Measurements from ENCODE around the gene STN1. TPM values are rescaled to one million over a fixed set of nuclear protein-coding genes. Genes with fewer than 3 reads are reported as not detected.

The STN1 gene
- polyA plus RNA-seq, 3 donors: 24.6 to 30.4 (median 29.1) TPM

- DNase-seq (ENCODE audit: low read depth in 3 of 3, low spot score in 2 of 3): no peak
These were observed 47.5 kb downstream of the STN1 start for GRCh38 chr10:103870516-103870915.

- DNase-seq (ENCODE audit: low read depth in 3 of 3, low spot score in 2 of 3): no peak
These were observed 48.6 kb downstream of the STN1 start for GRCh38 chr10:103869336-103869735.

GRCh38 chr10:103868200-103868599 lies 49.8 kb downstream of the STN1 start:
- DNase-seq (ENCODE audit: low read depth in 3 of 3, low spot score in 2 of 3): no peak

GRCh38 chr10:103861505-103861904 lies 56.5 kb downstream of the STN1 start:
- DNase-seq (ENCODE audit: low read depth in 3 of 3, low spot score in 2 of 3): no peak

- DNase-seq (ENCODE audit: low read depth in 3 of 3, low spot score in 2 of 3): peak in 2 of 3 donors; percentile 65 to 77
These were observed 58.6 kb downstream of the STN1 start for GRCh38 chr10:103859161-103860086.

GRCh38 chr10:103858360-103858759 lies 59.6 kb downstream of the STN1 start:
- DNase-seq (ENCODE audit: low read depth in 3 of 3, low spot score in 2 of 3): no peak

- DNase-seq (ENCODE audit: low read depth in 3 of 3, low spot score in 2 of 3): no peak
These were observed 61.2 kb downstream of the STN1 start for GRCh38 chr10:103856797-103857170.

- DNase-seq (ENCODE audit: low read depth in 3 of 3, low spot score in 2 of 3): no peak
These were observed 61.9 kb downstream of the STN1 start for GRCh38 chr10:103855852-103856796.

- DNase-seq (ENCODE audit: low read depth in 3 of 3, low spot score in 2 of 3): no peak
These were observed 62.6 kb downstream of the STN1 start, which contains the start of gene SH3PXD2A for GRCh38 chr10:103855424-103855823. Gene SH3PXD2A, minus strand, starts transcription at chr10:103855576. Its CDS starts 310 bp downstream, at chr10:103855266.

GRCh38 chr10:103854686-103855391 lies 63.1 kb downstream of the STN1 start:
- DNase-seq (ENCODE audit: low read depth in 3 of 3, low spot score in 2 of 3): no peak

- DNase-seq (ENCODE audit: low read depth in 3 of 3, low spot score in 2 of 3): no peak
These were observed 63.7 kb downstream of the STN1 start for GRCh38 chr10:103854265-103854685.

- no peak for DNase-seq (ENCODE audit: low read depth in 3 of 3, low spot score in 2 of 3)
These were observed 64.3 kb downstream of the STN1 start for GRCh38 chr10:103853428-103854264.

GRCh38 chr10:103852856-103853255 lies 65.1 kb downstream of the STN1 start:
- DNase-seq (ENCODE audit: low read depth in 3 of 3, low spot score in 2 of 3): no peak

- DNase-seq (ENCODE audit: low read depth in 3 of 3, low spot score in 2 of 3): no peak
These were observed 65.7 kb downstream of the STN1 start for GRCh38 chr10:103852189-103852711.

GRCh38 chr10:103851261-103851660 lies 66.7 kb downstream of the STN1 start:
- DNase-seq (ENCODE audit: low read depth in 3 of 3, low spot score in 2 of 3): no peak

GRCh38 chr10:103850572-103850895 lies 67.5 kb downstream of the STN1 start:
- DNase-seq (ENCODE audit: low read depth in 3 of 3, low spot score in 2 of 3): no peak

GRCh38 chr10:103849880-103850571 lies 68.0 kb downstream of the STN1 start:
- DNase-seq (ENCODE audit: low read depth in 3 of 3, low spot score in 2 of 3): no peak

- no peak for DNase-seq (ENCODE audit: low read depth in 3 of 3, low spot score in 2 of 3)
These were observed 68.6 kb downstream of the STN1 start for GRCh38 chr10:103849212-103849877.
